ENCODE measurements around the gene ERMN.
"Not testable (repeated sequence)": the region's sequence is repeated elsewhere in the genome, so short reads cannot be mapped to it uniquely, and the experiment has no call there.

The ERMN gene

GRCh38 chr2:157325786-157326185, at the start of gene ERMN:
Gene ERMN (minus strand): TSS chr2:157325824. CDS start chr2:157325642, 182 bp downstream.
- DNase-seq, result no peak

- DNase-seq, result no peak
These were observed 49.8 kb upstream of the ERMN start for GRCh38 chr2:157375384-157375783.

GRCh38 chr2:157368508-157368907, 42.9 kb upstream of the ERMN start:
- DNase-seq, result not testable (repeated sequence)

GRCh38 chr2:157367704-157368103, 42.1 kb upstream of the ERMN start:
- no peak for DNase-seq

- DNase-seq, result peak; percentile 22
These were observed 38.8 kb upstream of the ERMN start for GRCh38 chr2:157364257-157364974.

- no peak for DNase-seq
These were observed 38.0 kb upstream of the ERMN start for GRCh38 chr2:157363612-157364101.

GRCh38 chr2:157362627-157363026, 37.0 kb upstream of the ERMN start:
- DNase-seq, result no peak

GRCh38 chr2:157361526-157361925, 35.9 kb upstream of the ERMN start:
- no peak for DNase-seq

GRCh38 chr2:157359628-157360027, 34.0 kb upstream of the ERMN start:
- no peak for DNase-seq

GRCh38 chr2:157355618-157356017, 30.0 kb upstream of the ERMN start:
- DNase-seq, result no peak

GRCh38 chr2:157349949-157350515, 24.4 kb upstream of the ERMN start:
- DNase-seq, result no peak

GRCh38 chr2:157348291-157348921, 22.8 kb upstream of the ERMN start:
- DNase-seq, result no peak

- no peak for DNase-seq
These were observed 20.2 kb upstream of the ERMN start for GRCh38 chr2:157345647-157346389.

GRCh38 chr2:157341381-157341780, 15.8 kb upstream of the ERMN start:
- DNase-seq, result not testable (repeated sequence)

- no peak for DNase-seq
These were observed 14.5 kb upstream of the ERMN start for GRCh38 chr2:157339965-157340655.

GRCh38 chr2:157337978-157338377, 12.4 kb upstream of the ERMN start:
- DNase-seq, result no peak

GRCh38 chr2:157336137-157337010, 10.8 kb upstream of the ERMN start:
- peak; percentile 3 for DNase-seq

- DNase-seq, result no peak
These were observed 9.2 kb upstream of the ERMN start for GRCh38 chr2:157334797-157335196.

GRCh38 chr2:157334335-157334734, 8.7 kb upstream of the ERMN start:
- no peak for DNase-seq

- DNase-seq, result no peak
These were observed 7.9 kb upstream of the ERMN start for GRCh38 chr2:157333304-157334047.

GRCh38 chr2:157329524-157329923, 3.9 kb upstream of the ERMN start:
- DNase-seq, result no peak
